Stimulated activated CD8-positive, alpha-beta memory T cell treated with anti-CD3 and anti-CD28 coated beads, Interleukin-4, amount 100 ng/mL, for 1 hour (primary cell): ENCODE data around the gene CNTNAP5.

Source experiments
- DNase-seq, 2 donors: peaks; one replicate each; pipeline ENCODE4 v3.0.0-alpha.2; 2020; ENCODE audit warnings: low read depth in 2 of 2, low spot score in 1 of 2

CNTNAP5 gene

GRCh38 chr2:124535816-124536215 lies 510.7 kb downstream of the CNTNAP5 start:
- DNase-seq, result no peak

GRCh38 chr2:124536591-124536990 lies 511.5 kb downstream of the CNTNAP5 start:
- no peak for DNase-seq

- DNase-seq, result no peak
Observed at GRCh38 chr2:124538549-124538948, 513.5 kb downstream of the CNTNAP5 start.

- no peak for DNase-seq
Observed at GRCh38 chr2:124540805-124541204, 515.7 kb downstream of the CNTNAP5 start.

GRCh38 chr2:124542932-124543640 lies 518.0 kb downstream of the CNTNAP5 start:
- DNase-seq, result no peak

GRCh38 chr2:124547700-124548099 lies 522.6 kb downstream of the CNTNAP5 start:
- no peak for DNase-seq

GRCh38 chr2:124558277-124558905 lies 533.3 kb downstream of the CNTNAP5 start:
- no peak for DNase-seq

- DNase-seq, result no peak
Observed at GRCh38 chr2:124559236-124559635, 534.1 kb downstream of the CNTNAP5 start.

- no peak for DNase-seq
Observed at GRCh38 chr2:124560592-124561112, 535.6 kb downstream of the CNTNAP5 start.

- DNase-seq, result no peak
Observed at GRCh38 chr2:124561486-124561885, 536.4 kb downstream of the CNTNAP5 start.

GRCh38 chr2:124563426-124563825 lies 538.3 kb downstream of the CNTNAP5 start:
- no peak for DNase-seq

- DNase-seq, result no peak
Observed at GRCh38 chr2:124566518-124566970, 541.5 kb downstream of the CNTNAP5 start.

- DNase-seq, result no peak
Observed at GRCh38 chr2:124570872-124571271, 545.8 kb downstream of the CNTNAP5 start.

GRCh38 chr2:124571836-124572235 lies 546.7 kb downstream of the CNTNAP5 start:
- DNase-seq, result no peak

- DNase-seq, result no peak
Observed at GRCh38 chr2:124572934-124573634, 548.0 kb downstream of the CNTNAP5 start.

- no peak for DNase-seq
Observed at GRCh38 chr2:124575497-124575896, 550.4 kb downstream of the CNTNAP5 start.

- no peak for DNase-seq
Observed at GRCh38 chr2:124580263-124580662, 555.2 kb downstream of the CNTNAP5 start.

- no peak for DNase-seq
Observed at GRCh38 chr2:124582387-124582786, 557.3 kb downstream of the CNTNAP5 start.

GRCh38 chr2:124584615-124585014 lies 559.5 kb downstream of the CNTNAP5 start:
- no peak for DNase-seq

- no peak for DNase-seq
Observed at GRCh38 chr2:124585277-124585676, 560.2 kb downstream of the CNTNAP5 start.

- no peak for DNase-seq
Observed at GRCh38 chr2:124586210-124586609, 561.1 kb downstream of the CNTNAP5 start.

- DNase-seq, result no peak
Observed at GRCh38 chr2:124586835-124587234, 561.7 kb downstream of the CNTNAP5 start.
